IPS-NIHi7 (cell line): ENCODE data around the gene IL12RB1.

Experiments
- DNase-seq: peaks from one replicate; pipeline ENCODE4 v3.0.0; 2012; ENCODE audit warnings: mixed read lengths; ENCODE audit errors: extremely low spot score

IL12RB1 gene

GRCh38 chr19:18086590-18087138 is at the start of gene IL12RB1:
TSS of gene IL12RB1 (minus strand) at chr19:18086934. CDS start at chr19:18086823, 111 bp downstream.
- DNase-seq = no peak

- no peak for DNase-seq
These were observed 49.2 kb upstream of the IL12RB1 start for GRCh38 chr19:18135712-18136584.

GRCh38 chr19:18131841-18132596 is 45.3 kb upstream of the IL12RB1 start:
- DNase-seq = peak; percentile 78

- DNase-seq = no peak
These were observed 43.9 kb upstream of the IL12RB1 start for GRCh38 chr19:18130523-18131242.

- DNase-seq = no peak
These were observed 42.1 kb upstream of the IL12RB1 start for GRCh38 chr19:18128805-18129204.

GRCh38 chr19:18128044-18128443 is 41.3 kb upstream of the IL12RB1 start:
- no peak for DNase-seq

- DNase-seq = no peak
These were observed 39.4 kb upstream of the IL12RB1 start for GRCh38 chr19:18126097-18126496.

- no peak for DNase-seq
These were observed 37.1 kb upstream of the IL12RB1 start for GRCh38 chr19:18123819-18124218.

- no peak for DNase-seq
These were observed 36.4 kb upstream of the IL12RB1 start for GRCh38 chr19:18122860-18123795.

- DNase-seq = no peak
These were observed 35.7 kb upstream of the IL12RB1 start for GRCh38 chr19:18122424-18122823.

- no peak for DNase-seq
These were observed 34.4 kb upstream of the IL12RB1 start for GRCh38 chr19:18121166-18121565.

- no peak for DNase-seq
These were observed 33.4 kb upstream of the IL12RB1 start for GRCh38 chr19:18120127-18120526.

- no peak for DNase-seq
These were observed 33.0 kb upstream of the IL12RB1 start for GRCh38 chr19:18119717-18120105.

- no peak for DNase-seq
These were observed 32.4 kb upstream of the IL12RB1 start for GRCh38 chr19:18119013-18119716.

- no peak for DNase-seq
These were observed 31.8 kb upstream of the IL12RB1 start for GRCh38 chr19:18118420-18119012.

GRCh38 chr19:18117692-18118378 is 31.1 kb upstream of the IL12RB1 start:
- peak; percentile 100 for DNase-seq

GRCh38 chr19:18117364-18117691 is 30.6 kb upstream of the IL12RB1 start:
- DNase-seq = no peak

GRCh38 chr19:18114483-18114882 is 27.7 kb upstream of the IL12RB1 start:
- no peak for DNase-seq

GRCh38 chr19:18113827-18114226 is 27.1 kb upstream of the IL12RB1 start:
- no peak for DNase-seq
